Measurements from ENCODE around the gene FBXL7. TPM values are rescaled to one million over a fixed set of nuclear protein-coding genes. Genes with fewer than 3 reads are reported as not detected.
A peak's percentile ranks its signal among the peaks of the same experiment; 100 is the strongest.

The FBXL7 gene
- total and polyA plus RNA-seq, 2 experiments from 2014 or later, result 4.5 to 15.2 TPM

DNA sequence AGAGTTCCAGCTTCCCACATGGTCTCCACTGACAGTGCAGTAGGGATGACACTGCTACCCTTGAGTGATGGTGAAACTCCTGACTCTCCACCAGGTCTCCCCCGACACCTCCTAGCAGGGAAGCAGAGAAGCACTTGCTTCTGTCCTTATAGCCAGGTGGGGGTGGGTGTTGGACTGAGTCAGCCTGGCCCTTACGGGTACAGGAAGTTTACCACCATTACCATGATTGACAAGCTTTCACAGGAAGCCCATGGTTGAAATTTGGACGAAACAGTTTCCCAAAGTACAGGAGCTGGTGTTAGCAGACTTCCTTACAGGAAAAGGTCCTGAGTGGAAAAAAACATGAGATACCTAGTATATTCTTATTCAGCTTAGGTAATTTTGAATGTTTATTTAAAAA lies 3.1 kb upstream of the FBXL7 start (continued):
- TF ChIP-seq ZNF462 (CRISPR knock-in tag; IDR thresholded peaks at IDR 0.05) (no peak), ZNF114 (CRISPR knock-in tag; IDR thresholded peaks at IDR 0.05) (no peak)

GRCh38 chr5:15500325-15501001 lies 483 bp downstream of the FBXL7 start:
- Histone ChIP-seq H3K4me2 (peak overlapping the region; percentile 90), H2AFZ (peak overlapping the region; percentile 8)

More at GRCh38 chr5:15500325-15501001, 483 bp downstream of the FBXL7 start:
- Histone ChIP-seq H4K20me1 (replicated peaks; ENCODE audit: insufficient read depth) (peaks cover 2% of the 10 kb centered on the region; the same call in 1 of the 2 replicates), H3K4me3 (peak overlapping the region; percentile 74), H3K9me2 (ENCODE audit: insufficient read depth) (no peaks in the 10 kb centered on the region), H3K27ac (ENCODE audit: low read depth) (no peak overlapping the region), H3K36me3 (ENCODE audit: insufficient read depth) (no peaks in the 10 kb centered on the region), H3K27me3 (ENCODE audit: insufficient read depth) (peaks cover 6% of the 10 kb centered on the region; the same call in 1 of the 2 replicates), H3K4me1 (ENCODE audit: insufficient read depth) (peaks cover 36% of the 10 kb centered on the region), H3F3A (replicated peaks; ENCODE audit: low read depth) (no peaks in the 10 kb centered on the region), H3K79me2 (replicated peaks; ENCODE audit: insufficient read depth) (peaks cover 39% of the 10 kb centered on the region)
- ATAC-seq, result peak; percentile 68
- peaks cover 44% of the 10 kb centered on the region for H3K4me1 Mint-ChIP-seq
- TF ChIP-seq ETS1 (IDR thresholded peaks at IDR 0.05) (0 out of 2 replicates have a peak, but pooled peaks have one; percentile 15), CREB1 (CRISPR knock-in tag; IDR thresholded peaks at IDR 0.05; ENCODE audit: low read depth) (no peak)
- no peak overlapping the region for H3K27ac Mint-ChIP-seq
- H3K4me3 Mint-ChIP-seq, result peak overlapping the region; percentile 83
- peaks cover 15% of the 10 kb centered on the region for H3K27me3 Mint-ChIP-seq (ENCODE audit: insufficient read depth, low read depth, poor library complexity)
- H3K36me3 Mint-ChIP-seq (ENCODE audit: low read depth), result no peaks in the 10 kb centered on the region
- H3K9me3 Mint-ChIP-seq, result no peaks in the 10 kb centered on the region
- DNase-seq (ENCODE audit: low spot score), result peak; percentile 59
